T1000 (cell line): ENCODE data around the gene EPN2.
A peak's percentile ranks its signal among the peaks of the same experiment; 100 is the strongest.

ENCODE experiments used
- DNase-seq: peaks from one replicate; lab custom pipeline; 2025; ENCODE audit warnings: mixed read lengths; lab: John Stamatoyannopoulos, UW

The EPN2 gene

GRCh38 chr17:19239544-19239943 is 2.4 kb downstream of the EPN2 start:
- DNase-seq: no peak

GRCh38 chr17:19242323-19242722 is 5.2 kb downstream of the EPN2 start:
- DNase-seq: no peak

- no peak for DNase-seq
Observed at GRCh38 chr17:19242926-19243325, 5.8 kb downstream of the EPN2 start.

GRCh38 chr17:19243838-19244237 is 6.7 kb downstream of the EPN2 start:
- DNase-seq: no peak

- DNase-seq: no peak
Observed at GRCh38 chr17:19244357-19244756, 7.2 kb downstream of the EPN2 start.

- DNase-seq: no peak
Observed at GRCh38 chr17:19244781-19245180, 7.6 kb downstream of the EPN2 start.

GRCh38 chr17:19247473-19247872 is 10.3 kb downstream of the EPN2 start:
- no peak for DNase-seq

- no peak for DNase-seq
Observed at GRCh38 chr17:19248151-19248927, 11.2 kb downstream of the EPN2 start.

GRCh38 chr17:19248928-19249574 is 11.9 kb downstream of the EPN2 start:
- DNase-seq: peak; percentile 51

- DNase-seq: no peak
Observed at GRCh38 chr17:19249681-19250080, 12.5 kb downstream of the EPN2 start.

- DNase-seq: no peak
Observed at GRCh38 chr17:19250421-19251173, 13.4 kb downstream of the EPN2 start.

GRCh38 chr17:19253112-19253511 is 15.9 kb downstream of the EPN2 start:
- DNase-seq: no peak

- no peak for DNase-seq
Observed at GRCh38 chr17:19254651-19255050, 17.5 kb downstream of the EPN2 start.

GRCh38 chr17:19255279-19255678 is 18.1 kb downstream of the EPN2 start:
- DNase-seq: no peak

- DNase-seq: no peak
Observed at GRCh38 chr17:19258371-19258770, 21.2 kb downstream of the EPN2 start.

GRCh38 chr17:19260958-19261357 is 23.8 kb downstream of the EPN2 start:
- DNase-seq: no peak

- no peak for DNase-seq
Observed at GRCh38 chr17:19261426-19261825, 24.3 kb downstream of the EPN2 start.

- no peak for DNase-seq
Observed at GRCh38 chr17:19262650-19263631, 25.8 kb downstream of the EPN2 start.

GRCh38 chr17:19263641-19264051 is 26.5 kb downstream of the EPN2 start:
- DNase-seq: peak; percentile 32

- DNase-seq: no peak
Observed at GRCh38 chr17:19264268-19264667, 27.1 kb downstream of the EPN2 start.

- DNase-seq: no peak
Observed at GRCh38 chr17:19264681-19265080, 27.5 kb downstream of the EPN2 start.

- DNase-seq: no peak
Observed at GRCh38 chr17:19265755-19266154, 28.6 kb downstream of the EPN2 start.
